HepG2 (cell line): ENCODE data around the gene CPEB3. TPM values are rescaled to one million over a fixed set of nuclear protein-coding genes. Genes with fewer than 3 reads are reported as not detected.

ENCODE experiments used
- ATF7 ChIP-seq, 2 experiments: fragments of 450-650 bp in 1 of 2; sonication (generic) in 1 of 2; formaldehyde crosslinking in 1 of 2; IDR thresholded peaks; 2 replicates each; pipeline versions ENCODE4 v1.4.0 to v1.6.1; 2016 to 2020; ENCODE audit warnings: antibody characterized with exemption in 1 of 2, mild to moderate bottlenecking in 1 of 2, missing genetic modification reagents in 1 of 2
- BRD4 ChIP-seq: sonication (generic); formaldehyde crosslinking; IDR thresholded peaks from 2 replicates; pipeline ENCODE4 v1.4.0; 2020; ENCODE audit warnings: missing genetic modification reagents
- CAMTA2 ChIP-seq: sonication (generic); formaldehyde crosslinking; IDR thresholded peaks from 2 replicates; pipeline ENCODE4 v1.4.0; 2020; ENCODE audit warnings: mild to moderate bottlenecking, missing genetic modification reagents, borderline replicate concordance
- CHCHD3 ChIP-seq: sonication (generic); formaldehyde crosslinking; IDR thresholded peaks from 2 replicates; pipeline ENCODE4 v1.8.0; 2022; ENCODE audit warnings: mild to moderate bottlenecking, missing genetic modification reagents, moderate library complexity
- CHD4 ChIP-seq: fragments of 200-600 bp; sonication (generic); IDR thresholded peaks from 2 replicates; pipeline ENCODE4 v1.7.0; 2017; ENCODE audit warnings: mild to moderate bottlenecking, low read length, borderline replicate concordance
- EED ChIP-seq: sonication (generic); formaldehyde crosslinking; IDR thresholded peaks from 2 replicates; pipeline ENCODE4 v1.5.0; 2020; ENCODE audit warnings: mild to moderate bottlenecking, missing genetic modification reagents
- FOXK2 ChIP-seq: fragments of 450-650 bp; IDR thresholded peaks from 2 replicates; pipeline ENCODE4 v1.6.1; 2016
- HNF1A ChIP-seq, 2 experiments: sonication (generic) in 1 of 2; formaldehyde crosslinking in 1 of 2; IDR thresholded peaks; 2 replicates each; pipeline versions ENCODE4 v1.4.0 to v1.6.1; 2016 to 2020; ENCODE audit warnings: borderline replicate concordance in 1 of 2, low read depth in 1 of 2, mild to moderate bottlenecking in 1 of 2, missing genetic modification reagents in 1 of 2
- MIER2 ChIP-seq: IDR thresholded peaks from 2 replicates; pipeline ENCODE4 v1.6.1; 2016; ENCODE audit warnings: missing biosample characterization, missing genetic modification reagents
- MTA3 ChIP-seq: sonication (generic); formaldehyde crosslinking; IDR thresholded peaks from 2 replicates; pipeline ENCODE4 v1.4.0; 2020; ENCODE audit warnings: missing genetic modification reagents
- NFATC3 ChIP-seq: sonication (generic); formaldehyde crosslinking; IDR thresholded peaks from 2 replicates; pipeline ENCODE4 v1.5.1; 2020; ENCODE audit warnings: mild to moderate bottlenecking, missing genetic modification reagents
- PLSCR1 ChIP-seq: sonication (generic); formaldehyde crosslinking; IDR thresholded peaks from 2 replicates; pipeline ENCODE4 v1.5.0; 2020; ENCODE audit warnings: missing genetic modification reagents, mild to moderate bottlenecking, borderline replicate concordance
- POLR2AphosphoS5 ChIP-seq: IDR thresholded peaks from 2 replicates; pipeline ENCODE4 v1.6.1; 2012; ENCODE audit warnings: low read depth, low read length
- PTBP1 ChIP-seq: fragments of 200-400 bp; formaldehyde crosslinking; IDR thresholded peaks from 2 replicates; pipeline ENCODE4 v1.6.1; 2018; ENCODE audit warnings: low read length, low read depth; ENCODE audit not compliant: poor library complexity, severe bottlenecking
- RBAK ChIP-seq: sonication (generic); formaldehyde crosslinking; IDR thresholded peaks from 2 replicates; pipeline ENCODE4 v1.5.1; 2020; ENCODE audit warnings: mild to moderate bottlenecking, missing genetic modification reagents
- RORA ChIP-seq: sonication (generic); formaldehyde crosslinking; IDR thresholded peaks from 2 replicates; pipeline ENCODE4 v1.5.0; 2020; ENCODE audit warnings: mild to moderate bottlenecking, missing genetic modification reagents, moderate library complexity
- SKI ChIP-seq: fragments of 450-650 bp; IDR thresholded peaks from one replicate; pipeline ENCODE4 v1.6.1; 2018; ENCODE audit warnings: mild to moderate bottlenecking; ENCODE audit not compliant: partially characterized antibody
- SMARCC2 ChIP-seq: fragments of 450-650 bp; IDR thresholded peaks from 2 replicates; pipeline ENCODE4 v1.6.1; 2017; ENCODE audit warnings: antibody characterized with exemption, mild to moderate bottlenecking
- SNRNP70 ChIP-seq: fragments of 200-400 bp; formaldehyde crosslinking; IDR thresholded peaks from 2 replicates; pipeline ENCODE4 v1.6.1; 2017; ENCODE audit warnings: mild to moderate bottlenecking, low read depth, low read length, moderate library complexity
- THRA ChIP-seq: sonication (generic); formaldehyde crosslinking; IDR thresholded peaks from 2 replicates; pipeline ENCODE4 v1.4.0; 2020; ENCODE audit warnings: missing genetic modification reagents, borderline replicate concordance
- ZFP41 ChIP-seq: sonication (generic); formaldehyde crosslinking; IDR thresholded peaks from 2 replicates; pipeline ENCODE4 v1.4.0; 2020; ENCODE audit warnings: mild to moderate bottlenecking, missing genetic modification reagents, borderline replicate concordance
- ZIK1 ChIP-seq: sonication (generic); formaldehyde crosslinking; IDR thresholded peaks from 2 replicates; pipeline ENCODE4 v1.5.0; 2020; ENCODE audit warnings: mild to moderate bottlenecking, low read depth, missing genetic modification reagents, borderline replicate concordance
- ZNF263 ChIP-seq: sonication (generic); formaldehyde crosslinking; IDR thresholded peaks from 2 replicates; pipeline ENCODE4 v1.4.0; 2020; ENCODE audit warnings: missing genetic modification reagents
- ZNF329 ChIP-seq: sonication (generic); formaldehyde crosslinking; IDR thresholded peaks from 2 replicates; pipeline ENCODE4 v1.9.0; 2021; ENCODE audit warnings: low read depth, mild to moderate bottlenecking, missing genetic modification reagents
- polyA plus RNA-seq, 8 experiments: library from polyadenylated mRNA; depleted of rRNA in 3 of 8; stranded (reverse) in 7 of 8; unstranded in 1 of 8; fragments of >200 nt; fragmentation: Illumina TruSeq in 4 of 8; extraction: Trizol in 4 of 8; gene quantifications; 2 replicates each; pipeline versions ENCODE4 v1.2.1 to v1.2.3, GENCODE V29; 2011 to 2016; ENCODE audit warnings: low read depth in 4 of 8, missing spikeins in 1 of 8, mixed read lengths in 1 of 8; ENCODE audit not compliant: insufficient read depth in 1 of 8
- total RNA-seq, 5 experiments: library from RNA; depleted of rRNA; stranded (reverse); fragments of >200 nt; fragmentation: Illumina TruSeq; extraction: Trizol; gene quantifications; 2 replicates each; pipeline ENCODE4 v1.2.3, GENCODE V29; 2016; ENCODE audit warnings: low read depth in 1 of 5

The CPEB3 gene
- total and polyA plus RNA-seq, 2 of the 13 experiments (the other 11 are each of a cell fraction or from before 2014, with no cell fraction given): 0.66 to 0.70 TPM

- no peak for TF ChIP-seq ATF7 (IDR thresholded peaks at IDR 0.05)
- TF ChIP-seq ATF7 (CRISPR knock-in tag; IDR thresholded peaks at IDR 0.05): peak; percentile 63; the same call in 1 of the 2 replicates
- peak; percentile 24; the same call in 1 of the 2 replicates for TF ChIP-seq EED
- no peak for TF ChIP-seq RBAK (CRISPR knock-in tag)
- TF ChIP-seq SKI: peak; percentile 93
- no peak for TF ChIP-seq SNRNP70
- no peak for TF ChIP-seq CHD4
- no peak; the same call in none of the 2 replicates for TF ChIP-seq ZIK1 (CRISPR knock-in tag)
- TF ChIP-seq RORA (CRISPR knock-in tag): no peak
- TF ChIP-seq NFATC3 (CRISPR knock-in tag): no peak
- peak; percentile 58 for TF ChIP-seq POLR2AphosphoS5
- TF ChIP-seq BRD4 (CRISPR knock-in tag): peak; percentile 81
- no peak for TF ChIP-seq HNF1A (IDR thresholded peaks at IDR 0.05; ENCODE audit: low read depth)
- peak; percentile 78 for TF ChIP-seq HNF1A (CRISPR knock-in tag; IDR thresholded peaks at IDR 0.05; ENCODE audit: borderline replicate concordance)
- 0 out of 2 replicates have a peak, but pooled peaks have one; percentile 53 for TF ChIP-seq ZNF329 (CRISPR knock-in tag)
- TF ChIP-seq MIER2 (CRISPR knock-in tag): no peak
- TF ChIP-seq PTBP1: peak; percentile 73
- TF ChIP-seq CAMTA2 (CRISPR knock-in tag): peak; percentile 82
- TF ChIP-seq MTA3: no peak
- no peak for TF ChIP-seq SMARCC2
- peak; percentile 58; the same call in 1 of the 2 replicates for TF ChIP-seq ZNF263 (CRISPR knock-in tag)
- no peak for TF ChIP-seq PLSCR1 (CRISPR knock-in tag)
- TF ChIP-seq FOXK2: no peak
- TF ChIP-seq ZFP41 (CRISPR knock-in tag): no peak
- 0 out of 2 replicates have a peak, but pooled peaks have one; percentile 34 for TF ChIP-seq THRA
- TF ChIP-seq CHCHD3: 0 out of 2 replicates have a peak, but pooled peaks have one; percentile 52
These were observed at the start of gene CPEB3, which contains the start of gene MARCHF5 (continued) for GRCh38 chr10:92290837-92291615.
